GM12874 (cell line): ENCODE measurements around the gene KREMEN1.

Experiments used
- TF ChIP-seq, protein P1 (sequence below): IDR thresholded peaks from 2 replicates; pipeline ENCODE4 v1.5.1; 2011; ENCODE audit warnings: low read depth, mild to moderate bottlenecking, control low read depth, low read length, moderate library complexity; ENCODE audit not compliant: insufficient read depth

KREMEN1 gene

DNA sequence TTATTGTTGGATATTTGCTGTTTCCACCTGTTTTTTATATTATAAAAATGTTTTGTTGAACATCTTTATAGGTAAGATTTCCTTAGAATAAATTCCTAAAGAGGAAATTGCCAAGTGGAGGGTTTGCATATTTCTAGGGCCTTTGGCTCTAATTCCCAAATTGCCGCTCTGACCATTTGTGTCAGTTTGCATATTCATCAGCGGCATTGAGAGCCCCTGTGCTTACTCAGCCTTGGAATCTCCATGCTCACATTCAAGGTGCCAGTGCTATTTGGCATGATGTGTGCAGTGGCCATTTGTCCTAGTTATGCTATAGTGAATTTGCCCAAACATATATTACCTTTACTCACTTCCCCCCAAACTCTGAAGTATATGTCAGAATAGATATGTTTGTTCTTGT, 25.5 kb downstream of the KREMEN1 start:
- TF ChIP-seq, protein P1, sequence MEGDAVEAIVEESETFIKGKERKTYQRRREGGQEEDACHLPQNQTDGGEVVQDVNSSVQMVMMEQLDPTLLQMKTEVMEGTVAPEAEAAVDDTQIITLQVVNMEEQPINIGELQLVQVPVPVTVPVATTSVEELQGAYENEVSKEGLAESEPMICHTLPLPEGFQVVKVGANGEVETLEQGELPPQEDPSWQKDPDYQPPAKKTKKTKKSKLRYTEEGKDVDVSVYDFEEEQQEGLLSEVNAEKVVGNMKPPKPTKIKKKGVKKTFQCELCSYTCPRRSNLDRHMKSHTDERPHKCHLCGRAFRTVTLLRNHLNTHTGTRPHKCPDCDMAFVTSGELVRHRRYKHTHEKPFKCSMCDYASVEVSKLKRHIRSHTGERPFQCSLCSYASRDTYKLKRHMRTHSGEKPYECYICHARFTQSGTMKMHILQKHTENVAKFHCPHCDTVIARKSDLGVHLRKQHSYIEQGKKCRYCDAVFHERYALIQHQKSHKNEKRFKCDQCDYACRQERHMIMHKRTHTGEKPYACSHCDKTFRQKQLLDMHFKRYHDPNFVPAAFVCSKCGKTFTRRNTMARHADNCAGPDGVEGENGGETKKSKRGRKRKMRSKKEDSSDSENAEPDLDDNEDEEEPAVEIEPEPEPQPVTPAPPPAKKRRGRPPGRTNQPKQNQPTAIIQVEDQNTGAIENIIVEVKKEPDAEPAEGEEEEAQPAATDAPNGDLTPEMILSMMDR: no peak

DNA sequence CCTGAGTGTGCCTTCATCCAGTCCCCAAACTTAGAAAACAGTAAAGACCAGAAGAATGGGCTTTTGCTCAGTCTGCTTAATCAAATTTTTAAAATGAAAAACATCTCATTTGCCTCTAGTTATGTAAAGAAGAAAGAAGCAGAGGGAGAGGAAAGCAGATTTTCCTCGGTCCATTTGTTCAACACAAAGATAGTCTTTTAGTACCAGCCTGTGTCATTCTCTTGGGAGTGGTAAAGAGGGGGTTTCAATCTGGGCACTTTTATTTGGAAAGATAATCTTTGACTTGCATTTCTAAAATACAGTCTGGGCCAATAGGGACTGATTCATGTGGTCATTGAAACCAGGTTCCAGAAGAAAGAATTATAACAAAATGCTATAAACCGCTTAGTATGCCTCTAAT, 29.5 kb downstream of the KREMEN1 start:
- TF ChIP-seq, protein P1: no peak

DNA sequence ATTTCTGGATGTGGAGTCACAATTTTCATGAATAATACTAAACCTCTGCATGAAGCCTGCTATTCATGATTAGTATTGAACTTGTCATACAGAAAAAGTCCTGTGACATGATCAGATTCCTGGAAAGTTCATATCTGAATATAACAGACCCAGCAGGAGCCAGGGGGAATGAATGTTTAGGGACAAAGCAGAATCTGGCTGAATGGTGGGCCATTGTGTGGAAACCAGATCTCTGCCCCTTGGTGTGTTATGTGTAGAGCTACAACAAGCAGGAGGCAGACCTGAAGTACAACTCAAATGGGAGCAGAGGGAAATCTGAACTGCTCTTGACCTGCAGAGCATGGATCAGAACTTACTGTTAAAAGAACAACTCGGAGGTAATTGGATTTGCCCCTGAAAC, 30.3 kb downstream of the KREMEN1 start:
- TF ChIP-seq, protein P1: no peak

DNA sequence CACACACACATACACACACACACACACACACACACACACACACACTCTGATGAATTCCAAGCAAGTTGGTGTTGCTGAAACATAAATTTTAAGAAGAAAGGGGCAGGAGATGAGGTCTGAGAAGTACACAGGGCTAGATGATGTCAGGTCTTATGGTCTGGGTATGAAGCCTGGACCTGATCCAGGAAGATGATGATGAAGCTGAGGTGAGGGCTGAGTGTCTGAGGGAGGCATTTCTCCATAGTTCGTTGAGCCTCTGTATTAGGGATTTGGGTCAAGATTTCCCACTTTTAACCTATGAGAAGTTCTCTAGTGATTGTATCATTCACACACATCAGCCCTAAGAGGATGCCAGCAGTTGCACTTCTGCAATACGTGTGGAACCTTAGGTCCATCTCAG, 32.6 kb downstream of the KREMEN1 start:
- TF ChIP-seq, protein P1: no peak

DNA sequence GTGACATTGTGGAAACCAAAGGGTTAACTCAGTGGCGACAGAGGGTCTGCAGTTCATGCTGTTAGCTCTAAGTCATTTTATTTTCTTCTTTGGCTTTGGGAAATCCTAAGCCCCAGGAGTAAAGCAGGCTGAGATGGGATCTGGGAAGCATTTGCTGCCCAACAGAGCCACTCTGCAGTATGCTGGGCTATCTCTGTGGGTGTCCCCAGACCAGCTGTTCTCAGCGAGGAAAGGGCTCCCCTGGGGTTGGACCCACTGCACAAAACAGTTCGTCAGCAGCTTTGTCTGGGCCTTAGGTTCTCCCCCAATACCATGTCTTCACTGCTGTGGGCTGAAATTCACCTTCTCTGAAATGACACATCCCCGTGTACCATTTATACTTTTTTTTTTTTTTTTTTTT, 34.0 kb downstream of the KREMEN1 start:
- TF ChIP-seq, protein P1: no peak

DNA sequence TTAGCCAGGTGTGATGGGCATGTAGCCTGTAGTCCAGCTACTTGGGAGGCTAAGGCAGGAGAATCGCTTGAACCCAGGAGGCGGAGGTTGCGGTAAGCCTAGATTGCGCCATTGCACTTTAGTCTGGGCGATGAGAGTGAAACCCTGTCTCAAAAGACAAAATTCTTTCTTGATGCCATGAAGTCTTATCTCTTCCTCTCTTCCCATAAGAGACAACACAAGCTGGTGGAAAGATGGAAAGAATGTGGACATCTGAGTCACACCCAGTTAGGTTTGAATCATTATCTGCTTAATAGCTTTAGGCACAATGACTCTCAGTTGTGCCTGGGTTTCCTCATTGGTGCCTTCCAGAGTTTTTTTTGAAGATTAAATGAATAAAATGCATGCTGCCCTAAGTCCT, 35.3 kb downstream of the KREMEN1 start:
- TF ChIP-seq, protein P1: no peak

DNA sequence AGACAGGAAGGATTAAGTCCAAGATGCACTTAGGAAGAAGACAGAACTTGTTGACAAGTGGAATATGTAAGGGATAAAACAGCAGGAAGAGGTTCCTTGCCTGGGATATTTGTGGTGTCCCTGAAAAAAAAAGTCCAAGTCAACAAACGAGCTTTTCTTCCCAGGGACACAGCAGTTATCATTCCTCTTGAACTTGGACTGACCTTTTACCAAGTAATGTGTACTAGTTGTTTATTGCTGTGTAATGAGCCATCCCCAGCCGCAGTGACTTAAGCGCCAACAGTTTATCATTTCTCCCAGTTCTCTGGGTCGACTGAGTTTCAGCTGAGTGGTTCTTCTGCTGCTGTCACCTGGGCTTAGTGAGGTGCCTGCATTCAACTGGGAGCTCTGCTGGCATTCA, 37.0 kb downstream of the KREMEN1 start:
- TF ChIP-seq, protein P1: no peak

DNA sequence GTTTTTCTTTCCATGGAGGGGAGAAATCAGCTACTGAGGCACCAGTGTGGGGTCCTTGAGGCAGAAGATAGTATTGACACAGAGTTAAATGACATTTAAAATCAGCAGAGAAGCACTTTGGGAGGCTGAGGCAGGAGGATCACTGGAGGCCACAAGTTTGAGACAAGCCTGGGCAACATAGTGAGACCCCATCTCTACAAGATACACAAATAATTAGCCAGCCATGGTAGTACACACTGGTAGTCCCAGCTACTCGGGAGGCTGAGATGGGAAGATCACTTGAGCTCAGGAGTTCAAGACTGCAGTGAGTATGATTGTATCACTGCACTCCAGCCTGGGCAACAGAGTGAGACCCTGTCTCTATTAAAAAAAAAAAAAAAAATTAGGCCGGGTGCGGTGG, 38.1 kb downstream of the KREMEN1 start:
- TF ChIP-seq, protein P1: no peak
